Caki2 (cell line): Measurements from ENCODE around the gene SRF. TPM values are rescaled to one million over a fixed set of nuclear protein-coding genes. Genes with fewer than 3 reads are reported as not detected.

Experiments used
- DNase-seq: peaks from one replicate; pipeline ENCODE4 v3.0.0-alpha.2; 2015; ENCODE audit warnings: low read depth
- in situ Hi-C: cut with HindIII; loops from 2 replicates; pipeline ENCODE4 v1.10.0; 2016; ENCODE audit warnings: low sequenced_read_pairs, low pct_unique_long_range_greater_than_20kb, mixed read lengths
- total RNA-seq: library from RNA; depleted of rRNA; stranded (reverse); fragments of >200 nt; shearing (Covaris generic); gene quantifications from 2 replicates; pipeline ENCODE4 v1.2.3, GENCODE V29; 2014; ENCODE audit warnings: low replicate concordance

Gene SRF
- total RNA-seq, 1 experiment from 2014 or later, result 26.1 TPM

- DNase-seq, result no peak
- in situ Hi-C loops, result no loop called here
Measured at GRCh38 chr6:43178951-43179830, 8.1 kb downstream of the SRF start.

GRCh38 chr6:43180058-43180457, 9.0 kb downstream of the SRF start:
- in situ Hi-C loops, result no loop called here
- DNase-seq, result no peak

- in situ Hi-C loops, result no loop called here
- DNase-seq, result no peak
Measured at GRCh38 chr6:43180985-43181384, 9.9 kb downstream of the SRF start.

DNA sequence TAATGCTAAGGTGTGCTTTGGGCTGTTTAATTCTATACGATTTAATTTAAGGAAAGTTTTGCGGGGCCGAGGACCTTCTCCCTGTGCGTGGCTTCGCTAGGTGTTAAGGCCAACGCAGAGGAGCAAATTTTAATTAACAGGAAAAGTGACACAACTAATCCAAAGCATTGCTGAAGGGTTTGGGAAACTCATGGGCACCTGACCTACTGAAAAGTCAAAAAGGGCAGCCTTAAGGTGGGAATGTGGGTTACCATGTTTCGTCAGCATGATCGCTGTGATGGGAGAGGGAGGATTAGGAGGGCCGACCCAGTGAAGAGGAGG, 10.5 kb downstream of the SRF start:
- no peak for DNase-seq
- in situ Hi-C loops, result no loop called here

- in situ Hi-C loops, result no loop called here
- DNase-seq, result peak; percentile 74
Measured at GRCh38 chr6:43181942-43182860, 11.1 kb downstream of the SRF start, which contains the start of gene CUL9. TSS of gene CUL9 (plus strand) at chr6:43182196. CDS start at chr6:43184311, 2,115 bp downstream.

DNA sequence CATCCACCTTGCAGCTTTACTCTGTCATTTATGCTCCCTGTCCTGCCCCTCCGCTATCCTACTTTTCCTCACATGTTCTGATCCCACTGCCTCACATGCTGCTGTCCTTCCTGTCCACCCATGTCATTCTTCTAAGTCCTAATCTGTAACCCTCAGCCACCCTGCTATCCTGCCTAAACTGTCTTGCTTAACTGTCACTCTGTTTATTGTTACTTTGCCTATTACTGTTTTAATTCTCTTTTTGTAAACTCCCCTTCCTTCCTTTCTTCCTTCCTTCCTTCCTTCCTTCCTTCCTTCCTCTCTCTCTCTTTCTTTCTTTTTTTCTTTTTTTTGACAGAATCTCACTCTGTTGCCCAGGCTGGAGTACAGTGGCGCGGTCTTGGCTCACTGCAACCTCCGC, 12.4 kb downstream of the SRF start:
- no peak for DNase-seq
- in situ Hi-C loops, result no loop called here

DNA sequence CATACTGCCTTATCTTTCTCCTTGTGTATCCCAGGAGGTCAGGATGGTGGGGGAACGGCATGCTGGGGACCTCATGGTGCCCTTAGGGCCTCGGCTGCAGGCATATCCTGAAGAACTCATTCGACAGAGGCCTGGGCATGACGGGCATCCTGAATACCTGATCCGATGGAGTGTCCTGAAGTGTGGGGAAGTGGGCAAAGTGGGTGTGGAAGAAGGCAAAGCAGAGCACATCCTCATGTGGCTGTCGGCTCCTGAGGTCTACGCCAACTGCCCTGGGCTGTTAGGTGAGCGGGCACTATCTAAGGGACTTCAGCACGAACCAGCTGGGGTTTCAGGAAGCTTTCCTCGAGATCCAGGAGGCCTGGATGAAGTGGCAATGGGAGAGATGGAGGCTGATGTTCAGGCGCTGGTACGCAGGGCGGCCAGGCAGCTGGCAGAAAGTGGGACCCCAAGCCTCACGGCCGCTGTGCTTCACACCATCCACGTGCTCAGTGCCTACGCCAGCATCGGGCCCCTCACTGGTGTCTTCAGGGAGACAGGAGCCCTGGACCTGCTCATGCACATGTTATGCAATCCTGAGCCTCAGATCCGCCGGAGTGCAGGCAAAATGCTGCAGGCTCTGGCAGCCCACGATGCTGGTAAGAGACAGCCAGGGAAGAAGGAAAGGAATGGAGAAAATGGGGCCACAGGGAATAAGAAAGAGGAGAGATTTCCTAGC, 13.4 kb downstream of the SRF start:
- in situ Hi-C loops, result no loop called here
- no peak for DNase-seq

DNA sequence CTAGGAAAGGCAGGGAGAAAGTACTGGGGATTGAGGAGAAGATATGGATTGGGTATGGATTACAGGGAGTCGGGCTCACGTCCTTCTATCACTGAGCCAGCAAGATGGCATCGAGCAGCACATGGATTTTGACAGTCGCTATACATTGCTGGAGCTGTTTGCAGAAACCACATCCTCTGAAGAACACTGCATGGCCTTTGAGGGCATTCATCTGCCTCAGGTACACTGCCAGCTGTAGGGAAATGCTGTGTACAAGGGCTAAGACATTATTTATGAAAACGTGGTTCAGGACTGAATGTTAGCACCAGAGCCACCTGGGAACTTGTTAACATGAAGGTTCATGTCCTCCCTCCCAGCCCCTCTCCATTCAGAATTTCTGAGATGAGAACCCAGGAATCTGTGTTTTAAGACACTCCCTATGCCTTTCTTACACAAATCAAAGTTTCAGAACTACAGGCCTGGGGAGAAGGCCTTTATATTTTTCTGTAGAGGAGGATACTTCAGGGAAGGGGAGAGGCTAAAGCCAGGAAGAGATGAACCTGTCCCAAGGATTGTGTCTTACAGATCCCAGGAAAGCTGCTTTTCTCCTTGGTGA, 14.4 kb downstream of the SRF start:
- in situ Hi-C loops, result no loop called here
- DNase-seq, result no peak

- in situ Hi-C loops, result no loop called here
- DNase-seq, result no peak
Measured at GRCh38 chr6:43186019-43186418, 14.9 kb downstream of the SRF start.

GRCh38 chr6:43186706-43187105, 15.6 kb downstream of the SRF start:
- in situ Hi-C loops, result no loop called here
- no peak for DNase-seq

DNA sequence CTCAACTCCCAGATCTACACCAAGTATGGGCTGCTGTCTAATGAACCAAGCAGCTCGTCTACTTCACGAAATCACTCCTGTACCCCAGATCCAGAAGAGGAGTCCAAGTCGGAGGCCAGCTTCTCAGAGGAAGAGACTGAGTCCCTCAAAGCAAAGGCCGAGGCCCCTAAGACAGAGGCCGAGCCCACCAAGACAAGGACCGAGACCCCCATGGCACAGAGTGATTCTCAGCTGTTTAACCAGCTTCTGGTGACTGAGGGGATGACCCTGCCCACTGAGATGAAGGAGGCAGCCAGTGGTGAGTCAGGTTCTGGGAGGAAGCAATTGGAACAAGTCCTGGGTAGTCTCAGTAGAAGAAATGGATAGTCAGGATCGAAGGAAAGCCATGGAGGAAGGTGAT, 16.8 kb downstream of the SRF start:
- no peak for DNase-seq
- in situ Hi-C loops, result no loop called here

DNA sequence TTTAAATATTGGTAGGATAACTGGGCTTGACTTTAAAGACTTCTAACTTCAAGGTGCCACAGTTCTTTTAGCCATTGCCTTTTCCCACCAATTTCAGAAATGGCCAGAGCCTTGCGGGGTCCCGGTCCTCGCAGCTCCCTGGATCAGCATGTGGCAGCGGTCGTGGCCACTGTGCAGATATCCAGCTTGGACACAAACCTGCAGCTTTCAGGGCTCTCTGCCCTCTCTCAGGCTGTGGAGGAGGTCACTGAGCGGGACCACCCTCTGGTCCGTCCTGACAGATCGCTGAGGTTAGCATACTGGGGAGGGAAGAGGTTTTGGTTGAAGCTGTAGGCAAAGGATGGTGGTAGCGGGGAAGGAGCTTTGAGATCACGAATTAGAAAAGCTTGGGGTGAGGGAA, 17.4 kb downstream of the SRF start:
- in situ Hi-C loops, result no loop called here
- no peak for DNase-seq

DNA sequence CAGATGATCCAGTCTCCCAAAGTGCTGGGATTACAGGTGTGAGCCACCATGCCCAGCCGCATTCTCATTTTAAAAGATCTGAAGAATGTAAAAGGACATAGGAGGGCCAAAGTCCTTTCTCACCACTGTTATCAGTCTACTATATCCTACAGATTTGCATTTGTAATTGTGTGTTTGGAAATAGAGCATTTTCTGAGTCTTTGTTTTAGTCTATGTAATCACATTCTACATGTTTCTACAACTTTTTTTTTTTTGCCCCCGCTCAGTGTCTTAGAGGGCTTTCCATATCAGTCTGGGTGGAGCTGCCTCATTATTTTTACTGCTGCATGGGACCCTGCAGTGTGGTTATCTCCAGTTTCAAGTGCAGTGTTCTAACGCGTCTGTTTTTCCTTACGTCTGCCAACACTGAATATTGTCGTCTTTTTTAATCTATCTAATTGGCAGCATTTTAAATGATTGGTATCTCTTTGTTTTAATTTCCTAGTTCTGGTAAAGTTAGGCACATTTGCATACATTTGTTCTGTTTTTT, 18.8 kb downstream of the SRF start:
- in situ Hi-C loops, result no loop called here
- DNase-seq, result no peak

DNA sequence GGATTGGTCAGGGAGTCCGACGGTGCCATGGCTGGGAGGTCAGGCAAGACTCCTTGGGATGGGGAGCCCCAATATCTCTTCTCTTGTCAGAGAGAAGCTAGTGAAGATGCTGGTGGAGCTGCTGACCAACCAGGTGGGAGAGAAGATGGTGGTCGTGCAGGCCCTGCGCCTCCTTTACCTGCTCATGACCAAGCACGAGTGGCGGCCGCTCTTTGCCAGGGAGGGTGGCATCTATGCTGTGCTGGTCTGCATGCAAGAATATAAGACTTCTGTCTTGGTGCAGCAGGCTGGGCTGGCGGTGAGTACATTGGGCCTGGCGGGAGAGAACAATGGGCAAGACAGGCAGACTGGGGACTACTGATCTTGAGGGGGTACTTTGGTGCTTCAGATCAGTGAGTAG, 21.8 kb downstream of the SRF start:
- in situ Hi-C loops, result no loop called here
- no peak for DNase-seq

- in situ Hi-C loops, result no loop called here
- no peak for DNase-seq
Measured at GRCh38 chr6:43193929-43194328, 22.9 kb downstream of the SRF start.

GRCh38 chr6:43196337-43196736, 25.3 kb downstream of the SRF start:
- in situ Hi-C loops, result no loop called here
- no peak for DNase-seq

GRCh38 chr6:43199912-43200311, 28.8 kb downstream of the SRF start:
- in situ Hi-C loops, result no loop called here

DNA sequence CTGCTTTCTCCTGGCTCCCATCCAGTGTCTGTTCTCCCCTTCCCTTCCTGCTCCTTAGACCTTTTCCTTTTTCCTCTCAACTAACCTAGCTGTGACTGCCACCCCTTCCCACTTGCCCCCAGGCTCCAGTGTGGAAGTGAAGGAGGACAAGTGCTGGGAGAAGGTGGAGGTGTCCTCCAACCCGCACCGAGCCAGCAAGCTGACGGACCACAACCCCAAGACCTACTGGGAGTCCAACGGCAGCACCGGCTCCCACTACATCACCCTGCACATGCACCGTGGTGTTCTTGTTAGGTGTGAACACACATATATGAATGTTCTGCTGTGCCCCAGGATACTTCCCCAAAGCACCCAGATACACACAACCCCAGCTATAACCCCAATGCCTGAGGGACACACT, 29.5 kb downstream of the SRF start:
- in situ Hi-C loops, result no loop called here
- DNase-seq, result no peak

More at GRCh38 chr6:43199912-43200311, 28.8 kb downstream of the SRF start:
- no peak for DNase-seq
